GM12801 (cell line): Measurements from ENCODE around the gene GREB1L.

ENCODE experiments used
- TF ChIP-seq, protein P1 (sequence below): IDR thresholded peaks from one replicate; pipeline ENCODE4 v1.5.1; 2011; ENCODE audit warnings: control low read depth; ENCODE audit not compliant: insufficient read length; ENCODE audit errors: extremely low read depth

The GREB1L gene

GRCh38 chr18:21522530-21522929 is 280.5 kb downstream of the GREB1L start:
- TF ChIP-seq, protein P1, sequence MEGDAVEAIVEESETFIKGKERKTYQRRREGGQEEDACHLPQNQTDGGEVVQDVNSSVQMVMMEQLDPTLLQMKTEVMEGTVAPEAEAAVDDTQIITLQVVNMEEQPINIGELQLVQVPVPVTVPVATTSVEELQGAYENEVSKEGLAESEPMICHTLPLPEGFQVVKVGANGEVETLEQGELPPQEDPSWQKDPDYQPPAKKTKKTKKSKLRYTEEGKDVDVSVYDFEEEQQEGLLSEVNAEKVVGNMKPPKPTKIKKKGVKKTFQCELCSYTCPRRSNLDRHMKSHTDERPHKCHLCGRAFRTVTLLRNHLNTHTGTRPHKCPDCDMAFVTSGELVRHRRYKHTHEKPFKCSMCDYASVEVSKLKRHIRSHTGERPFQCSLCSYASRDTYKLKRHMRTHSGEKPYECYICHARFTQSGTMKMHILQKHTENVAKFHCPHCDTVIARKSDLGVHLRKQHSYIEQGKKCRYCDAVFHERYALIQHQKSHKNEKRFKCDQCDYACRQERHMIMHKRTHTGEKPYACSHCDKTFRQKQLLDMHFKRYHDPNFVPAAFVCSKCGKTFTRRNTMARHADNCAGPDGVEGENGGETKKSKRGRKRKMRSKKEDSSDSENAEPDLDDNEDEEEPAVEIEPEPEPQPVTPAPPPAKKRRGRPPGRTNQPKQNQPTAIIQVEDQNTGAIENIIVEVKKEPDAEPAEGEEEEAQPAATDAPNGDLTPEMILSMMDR, result no peak

- TF ChIP-seq, protein P1, result no peak
Measured at GRCh38 chr18:21525916-21526315, 283.9 kb downstream of the GREB1L start.

DNA sequence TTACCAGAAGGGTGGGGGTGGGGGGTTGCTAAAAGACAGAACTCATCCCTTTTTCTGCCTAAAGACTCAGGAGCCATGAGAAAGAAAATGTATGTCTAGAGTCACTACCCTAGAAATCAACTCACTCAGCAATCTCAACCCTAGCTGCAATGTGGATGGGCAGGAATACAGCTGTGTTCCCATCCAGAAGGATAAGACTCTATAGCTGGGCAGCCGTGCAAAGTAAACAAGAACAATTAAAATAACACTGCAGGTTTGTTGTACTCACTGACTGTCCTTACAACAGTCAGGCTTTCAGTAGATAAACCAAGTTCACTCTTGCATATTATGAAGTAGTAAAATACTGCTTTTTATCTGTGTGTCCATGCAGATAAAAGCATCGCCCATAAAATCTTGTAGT is 284.4 kb downstream of the GREB1L start:
- TF ChIP-seq, protein P1, result no peak

GRCh38 chr18:21534327-21534726 is 292.3 kb downstream of the GREB1L start:
- TF ChIP-seq, protein P1, result no peak

DNA sequence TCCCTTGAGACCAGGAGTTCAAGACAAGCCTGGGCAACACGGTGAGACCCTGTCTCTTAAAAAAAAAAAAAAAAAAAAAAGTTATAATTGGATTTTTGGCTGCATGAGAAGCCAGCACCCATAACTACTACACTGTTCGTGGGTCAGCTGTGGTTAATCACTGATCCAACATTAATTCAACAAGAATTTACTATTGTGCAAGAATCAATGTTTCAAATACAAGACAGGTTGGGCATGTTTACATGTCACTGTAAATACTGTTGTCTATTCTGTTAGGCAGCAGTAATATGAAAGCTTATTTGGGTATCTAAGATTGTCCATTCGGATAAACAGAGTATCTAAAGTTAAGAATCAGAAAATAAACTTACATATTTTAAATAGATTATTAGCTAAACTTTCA is 296.2 kb downstream of the GREB1L start:
- TF ChIP-seq, protein P1, result no peak

DNA sequence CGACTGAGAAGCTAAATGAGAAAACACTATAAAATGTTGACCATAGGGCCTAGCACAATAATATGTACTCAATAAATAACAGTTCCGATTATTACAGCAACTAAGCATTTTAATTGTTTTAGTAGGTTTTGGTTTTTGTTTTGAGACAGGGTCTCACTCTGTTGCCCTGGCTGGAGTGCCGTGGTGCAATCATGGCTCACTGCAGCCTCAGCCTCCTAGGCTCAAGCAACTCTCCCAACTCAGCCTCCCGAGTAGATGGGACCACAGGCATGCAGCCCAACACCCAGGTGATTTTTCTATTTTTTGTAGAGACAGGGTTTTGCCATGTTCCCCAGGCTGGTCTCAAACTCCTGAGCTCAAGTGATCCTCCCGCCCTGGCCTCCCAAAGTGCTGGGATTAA is 304.4 kb downstream of the GREB1L start:
- TF ChIP-seq, protein P1, result no peak

DNA sequence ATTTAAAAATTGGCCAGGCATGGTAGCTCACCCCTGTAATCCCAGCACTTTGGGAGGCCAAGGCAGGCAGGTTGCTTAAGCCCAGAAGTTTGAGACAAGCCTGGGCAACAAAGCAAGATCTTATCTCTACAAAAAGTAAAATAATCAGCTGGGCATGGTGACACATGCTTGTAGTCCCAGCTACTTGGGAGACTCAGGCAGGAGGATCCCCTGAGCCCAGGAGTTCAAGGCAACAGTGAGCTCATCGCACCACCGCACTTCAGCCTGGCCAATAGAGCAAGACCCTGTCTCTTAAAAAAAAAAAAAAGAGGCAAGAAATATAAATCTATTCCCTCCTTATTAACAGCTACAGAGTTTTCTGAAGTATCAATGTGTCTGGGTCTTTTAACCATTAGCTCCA is 306.6 kb downstream of the GREB1L start:
- TF ChIP-seq, protein P1, result no peak

DNA sequence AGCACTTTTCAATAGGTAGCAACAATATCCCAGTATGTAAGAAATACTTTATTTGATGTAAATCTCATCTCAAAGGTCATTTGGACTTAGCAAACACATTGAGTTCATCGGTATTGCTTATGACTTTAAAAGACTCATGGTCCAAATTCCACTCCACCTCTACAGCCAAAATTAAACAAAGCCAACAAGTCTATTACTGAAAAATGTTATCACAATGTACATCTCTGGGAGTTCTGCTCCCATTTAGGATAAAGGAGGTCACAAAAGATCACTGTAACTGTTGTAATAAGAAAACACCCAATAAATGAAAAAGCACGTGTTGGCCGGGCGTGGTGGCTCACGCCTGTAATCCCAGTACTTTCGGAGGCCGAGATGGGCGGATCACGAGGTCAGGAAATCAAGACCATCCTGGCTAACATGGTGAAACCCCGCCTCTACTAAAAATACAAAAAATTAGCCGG is 308.5 kb downstream of the GREB1L start:
- TF ChIP-seq, protein P1, result no peak
